Endothelial cell of umbilical vein (primary cell): ENCODE measurements around the gene SAMD4B. TPM values are rescaled to one million over a fixed set of nuclear protein-coding genes. Genes with fewer than 3 reads are reported as not detected.

Experiments used
- BruUV-seq: library from RNA; stranded (reverse); fragments of 400-500 nt; replicated peaks from 2 replicates; lab custom pipeline; 2021; lab: Mats Ljungman, UMichigan
- CTCF ChIA-PET: fragments of 300-600, 350-600 bp; sonication (Branson Sonifier 250); formaldehyde crosslinking; loops from one replicate; lab custom pipeline; 2021; ENCODE audit warnings: antibody characterized with exemption, inconsistent platforms; lab: Charles Lee
- POLR2A ChIA-PET: fragments of 300-600, 350-600 bp; sonication (Branson Sonifier 250); formaldehyde crosslinking; loops from one replicate; lab custom pipeline; 2021; ENCODE audit warnings: antibody characterized with exemption, inconsistent platforms; lab: Charles Lee
- DNase-seq: peaks from one replicate; pipeline ENCODE4 v3.0.0-alpha.2; 2011; ENCODE audit warnings: low read depth, low spot score
- FAIRE-seq: peaks from 2 replicates; lab custom pipeline; 2011; peaks lifted over from hg19 to GRCh38; lab: Jason Lieb, UNC
- H2AFZ ChIP-seq: 2 replicates; pipeline ENCODE4 v1.6.0; 2012; ENCODE audit warnings: low read depth, low read length, control low read depth, inconsistent platforms
- H3K27ac ChIP-seq: 2 replicates; pipeline ENCODE4 v1.5.1; 2011; ENCODE audit warnings: low read depth, mild to moderate bottlenecking, control low read depth, low read length, moderate library complexity; ENCODE audit not compliant: insufficient read depth
- H3K27me3 ChIP-seq, 2 experiments: 2 replicates each; pipeline versions ENCODE4 v1.6.0 to v1.6.1; 2011; ENCODE audit warnings: low read length in 2 of 2, mixed read lengths in 1 of 2; ENCODE audit not compliant: control insufficient read depth in 2 of 2, insufficient read depth in 2 of 2
- H3K36me3 ChIP-seq, 2 experiments: 2 replicates in 1 of 2; 3 replicates in 1 of 2; pipeline ENCODE4 v1.5.1; 2011; ENCODE audit warnings: low read length in 2 of 2, mild to moderate bottlenecking in 1 of 2, moderate library complexity in 1 of 2; ENCODE audit not compliant: control insufficient read depth in 2 of 2, insufficient read depth in 2 of 2; ENCODE audit errors: extremely low read depth in 1 of 2
- H3K4me1 ChIP-seq: 3 replicates; pipeline ENCODE4 v1.5.1; 2011; ENCODE audit warnings: mild to moderate bottlenecking, low read length; ENCODE audit not compliant: control insufficient read depth, insufficient read depth; ENCODE audit errors: extremely low read depth
- H3K4me2 ChIP-seq: 2 replicates; pipeline ENCODE4 v1.6.1; 2011; ENCODE audit warnings: low read length, control low read depth, mixed read lengths; ENCODE audit not compliant: insufficient read depth
- H3K4me3 ChIP-seq, 3 experiments: fragments of 200-600 bp in 1 of 3; sonication (generic), shearing (Covaris generic) in 1 of 3; replicated peaks in 1 of 3; 2 replicates each; pipeline ENCODE4 v1.5.1; 2011 to 2016; ENCODE audit warnings: control low read depth in 3 of 3, low read length in 3 of 3, mild to moderate bottlenecking in 2 of 3, inconsistent platforms in 1 of 3, low read depth in 1 of 3, moderate library complexity in 1 of 3; ENCODE audit not compliant: insufficient read depth in 1 of 3
- H3K79me2 ChIP-seq: 2 replicates; pipeline ENCODE4 v1.6.0; 2012; ENCODE audit warnings: low read length, inconsistent platforms; ENCODE audit not compliant: control insufficient read depth, insufficient read depth
- H3K9ac ChIP-seq: replicated peaks from 2 replicates; pipeline ENCODE3; 2011; ENCODE audit warnings: low read length, control low read depth; ENCODE audit not compliant: insufficient read depth; ENCODE audit errors: extremely low read depth
- H3K9me1 ChIP-seq: replicated peaks from 3 replicates; pipeline ENCODE4 v1.6.0; 2011; ENCODE audit warnings: mild to moderate bottlenecking, low read length; ENCODE audit not compliant: control insufficient read depth, insufficient read depth; ENCODE audit errors: extremely low read depth
- H3K9me3 ChIP-seq: replicated peaks from 2 replicates; pipeline ENCODE4 v1.5.1; 2012; ENCODE audit warnings: low read length, inconsistent platforms; ENCODE audit not compliant: control insufficient read depth, insufficient read depth
- H4K20me1 ChIP-seq: replicated peaks from 2 replicates; pipeline ENCODE3; 2011; ENCODE audit warnings: mild to moderate bottlenecking, low read length; ENCODE audit not compliant: control insufficient read depth, insufficient read depth; ENCODE audit errors: extremely low read depth
- EZH2 ChIP-seq: IDR thresholded peaks from 2 replicates; pipeline ENCODE4 v1.6.1; 2012; ENCODE audit warnings: borderline replicate concordance, low read depth, mild to moderate bottlenecking, moderate library complexity, low read length, inconsistent platforms; ENCODE audit not compliant: severe bottlenecking
- FOS ChIP-seq: IDR thresholded peaks from 2 replicates; pipeline ENCODE4 v1.6.1; 2011; ENCODE audit warnings: mild to moderate bottlenecking, low read length, moderate library complexity, borderline replicate concordance; ENCODE audit not compliant: insufficient read depth
- MAX ChIP-seq: IDR thresholded peaks from 2 replicates; pipeline ENCODE4 v1.6.1; 2011; ENCODE audit not compliant: insufficient read depth, insufficient read length
- MYC ChIP-seq: IDR thresholded peaks from one replicate; pipeline ENCODE4 v1.6.1; 2011; ENCODE audit warnings: mild to moderate bottlenecking, low read depth, low read length
- POLR2A ChIP-seq: IDR thresholded peaks from 2 replicates; pipeline ENCODE4 v1.6.1; 2012; ENCODE audit warnings: low read depth, mild to moderate bottlenecking, control low read depth, low read length
- POLR2AphosphoS5 ChIP-seq: IDR thresholded peaks from 2 replicates; pipeline ENCODE4 v1.6.1; 2012; ENCODE audit warnings: low read depth, mild to moderate bottlenecking, control low read depth, low read length, moderate library complexity; ENCODE audit not compliant: insufficient read depth
- dilution Hi-C: fragments of 300-500 bp; cut with MboI; formaldehyde crosslinking; loops from one replicate; pipeline ENCODE4 v1.15.0; 2019; ENCODE audit warnings: low sequenced_read_pairs; ENCODE audit not compliant: extremely low pct_ligation_motif_present
- intact Hi-C: fragments of 100-400 bp; cut with micrococcal nuclease; formaldehyde crosslinking; loops from one replicate; pipeline ENCODE4 v1.10.0; 2022
- polyA plus RNA-seq, 4 experiments: library from polyadenylated mRNA; depleted of rRNA in 3 of 4; stranded (reverse) in 3 of 4; unstranded in 1 of 4; fragments of >200 nt; gene quantifications; 2 replicates each; pipeline versions ENCODE4 v1.2.1 to v1.2.3, GENCODE V29; 2011 to 2012; ENCODE audit warnings: missing spikeins in 1 of 4
- total RNA-seq: library from RNA; stranded (reverse); gene quantifications from 2 replicates; pipeline ENCODE4 v1.2.3, GENCODE V29; 2021

SAMD4B gene
- total and polyA plus RNA-seq, 2 donors (not counting 3 experiments of a cell fraction or from before 2014, with no cell fraction given): 82.1 to 84.2 TPM

- FAIRE-seq (no peak), DNase-seq (no peak)
- intact Hi-C loops (no loop called here), dilution Hi-C loops (no loop called here)
- ChIA-PET CTCF (no interaction called here), POLR2A (interaction anchor here (0.6 kb wide), 1 partner anchor 193 kb away, joined by 6 read pairs; no protein-coding TSS in a partner anchor)
- Histone ChIP-seq H3K9me3 (no peaks in the 10 kb centered on the region), H3K27ac (no peak overlapping the region), H3K36me3 (no peaks in the 10 kb centered on the region), H3K4me3 (no peak overlapping the region), H2AFZ (no peak overlapping the region), H3K4me2 (no peak overlapping the region), H3K79me2 (no peaks in the 10 kb centered on the region), H3K9me1 (no peaks in the 10 kb centered on the region), H3K4me1 (no peaks in the 10 kb centered on the region), H3K9ac (no peak overlapping the region), H3K27me3 (peaks cover 7 to 9% of the 10 kb centered on the region in 2 experiments), H4K20me1 (no peaks in the 10 kb centered on the region)
- no peak for TF ChIP-seq POLR2AphosphoS5
- no peak for TF ChIP-seq POLR2A
- TF ChIP-seq FOS: no peak
- no TSS peak for BruUV-seq
These were observed 48.8 kb upstream of the SAMD4B start for GRCh38 chr19:39293394-39293793.

- CTCF ChIA-PET: interaction anchor here (1.0 to 1.4 kb wide), 3 partner anchors 9 to 32 kb away, joined by 3 to 5 read pairs (median 4); no protein-coding TSS in a partner anchor
These were observed 46.1 kb upstream of the SAMD4B start, which contains the start of gene IFNL1 for GRCh38 chr19:39296055-39296645. IFNL1 (plus strand) TSS chr19:39296407; CDS start chr19:39296422, 15 bp downstream.

More at GRCh38 chr19:39296055-39296645, 46.1 kb upstream of the SAMD4B start, which contains the start of gene IFNL1:
- no peak for FAIRE-seq
- TF ChIP-seq MYC (no peak), MAX (no peak), EZH2 (no peak)
- dilution Hi-C loops: no loop called here
- Histone ChIP-seq H2AFZ (no peak within 1 kb of the TSS), H3K9me3 (no peaks in the 10 kb centered on the region), H4K20me1 (no peaks in the 10 kb centered on the region), H3K9me1 (no peaks in the 10 kb centered on the region), H3K4me3 (no peak within 1 kb of the TSS), H3K27me3 (peaks cover 3 to 5% of the 10 kb centered on the region in 2 experiments), H3K79me2 (no peaks in the 10 kb centered on the region), H3K4me1 (no peaks in the 10 kb centered on the region), H3K4me2 (no peak within 1 kb of the TSS), H3K27ac (no peak within 1 kb of the TSS), H3K36me3 (no peaks in the 10 kb centered on the region), H3K9ac (no peak within 1 kb of the TSS)
- intact Hi-C loops: no loop called here
- DNase-seq: no peak
- BruUV-seq: no TSS peak
- POLR2A ChIA-PET: no interaction called here
